GM12878 (cell line): Measurements from ENCODE around the gene SFTPB. TPM values are rescaled to one million over a fixed set of nuclear protein-coding genes. Genes with fewer than 3 reads are reported as not detected.

Source experiments
- ATAC-seq: fragments of 200-7000 bp; cut with Tn5 transposase; 3 replicates; pipeline ENCODE4 v1.9.1; 2020; ENCODE audit warnings: mild to moderate bottlenecking, moderate library complexity
- Bru-seq: library from RNA; stranded (reverse); fragments of 400-500 nt; gene quantifications from one replicate; lab custom pipeline; 2021; lab: Mats Ljungman, UMichigan
- BruChase-seq, 2 experiments: library from RNA; stranded (reverse); fragments of 400-500 nt; gene quantifications; one replicate each; lab custom pipeline; 2021; lab: Mats Ljungman, UMichigan
- BruUV-seq: library from RNA; stranded (reverse); fragments of 400-500 nt; replicated peaks from 2 replicates; lab custom pipeline; 2021; lab: Mats Ljungman, UMichigan
- CTCF ChIA-PET: fragments of 300-600 bp; sonication (Branson Sonifier 250); formaldehyde crosslinking; extraction: SDS; loops from one replicate; lab custom pipeline; 2021; ENCODE audit warnings: inconsistent platforms; lab: Yijun Ruan, JAX
- POLR2A ChIA-PET: fragments of 350-600 bp; formaldehyde crosslinking; extraction: SDS; loops from one replicate; lab custom pipeline; 2021; ENCODE audit warnings: inconsistent platforms; lab: Charles Lee
- RAD21 ChIA-PET: fragments of 300-600 bp; sonication (Branson Sonifier 250); formaldehyde crosslinking; loops from one replicate; lab custom pipeline; 2023; ENCODE audit warnings: antibody characterized with exemption; ENCODE audit not compliant: unreplicated experiment; lab: Charles Lee
- SMC1A ChIA-PET: fragments of 300-600 bp; sonication (Branson Sonifier 250); formaldehyde crosslinking; loops from one replicate; lab custom pipeline; 2023; ENCODE audit not compliant: unreplicated experiment, uncharacterized antibody; lab: Charles Lee
- DNase-seq: peaks from one replicate; pipeline ENCODE4 v3.0.0-alpha.2; 2011; ENCODE audit warnings: low read depth, low spot score
- FAIRE-seq: peaks from 3 replicates; lab custom pipeline; 2011; peaks lifted over from hg19 to GRCh38; lab: Jason Lieb, UNC
- H2AFZ ChIP-seq: 2 replicates; pipeline ENCODE4 v1.6.0; 2011; ENCODE audit warnings: low read depth, low read length, control low read depth; ENCODE audit not compliant: control insufficient read depth
- H3K27ac ChIP-seq: 2 replicates; pipeline ENCODE4 v1.5.1; 2011; ENCODE audit warnings: control low read depth; ENCODE audit not compliant: control insufficient read depth, insufficient read depth
- H3K27me3 ChIP-seq, 2 experiments: replicated peaks in 1 of 2; 2 replicates each; pipeline versions ENCODE4 v1.6.0 to v1.6.1; 2011; ENCODE audit warnings: low read length in 1 of 2; ENCODE audit not compliant: control insufficient read depth in 2 of 2, insufficient read depth in 2 of 2
- H3K36me3 ChIP-seq, 2 experiments: 2 replicates each; pipeline ENCODE4 v1.5.1; 2011; ENCODE audit warnings: low read length in 1 of 2; ENCODE audit not compliant: control insufficient read depth in 2 of 2, insufficient read depth in 2 of 2
- H3K4me1 ChIP-seq: 2 replicates; pipeline ENCODE4 v1.6.1; 2011; ENCODE audit warnings: mild to moderate bottlenecking, low read length, moderate library complexity, mixed read lengths; ENCODE audit not compliant: control insufficient read depth, insufficient read depth
- H3K4me2 ChIP-seq: 2 replicates; pipeline ENCODE4 v1.6.0; 2011; ENCODE audit warnings: control low read depth; ENCODE audit not compliant: control insufficient read depth, insufficient read depth
- H3K4me3 ChIP-seq: fragments of 200-600 bp; sonication (generic); 2 replicates; pipeline ENCODE4 v1.5.1; 2016
- H3K79me2 ChIP-seq: 2 replicates; pipeline ENCODE4 v1.6.0; 2011; ENCODE audit warnings: low read length; ENCODE audit not compliant: control insufficient read depth, insufficient read depth
- H3K9ac ChIP-seq: 2 replicates; pipeline ENCODE4 v1.8.0; 2011; ENCODE audit warnings: low read length, control low read depth, mixed read lengths; ENCODE audit not compliant: control insufficient read depth, insufficient read depth
- H3K9me3 ChIP-seq: replicated peaks from 3 replicates; pipeline ENCODE4 v1.5.1; 2011; ENCODE audit warnings: mild to moderate bottlenecking, low read length; ENCODE audit not compliant: control insufficient read depth, insufficient read depth
- H4K20me1 ChIP-seq: 2 replicates; pipeline ENCODE4 v1.6.0; 2011; ENCODE audit not compliant: control insufficient read depth, insufficient read depth
- MTA3 ChIP-seq: IDR thresholded peaks from 2 replicates; pipeline ENCODE4 v1.6.1; 2012; ENCODE audit warnings: low read length, inconsistent platforms, borderline replicate concordance
- RELB ChIP-seq: fragments of 450-650 bp; IDR thresholded peaks from 2 replicates; pipeline ENCODE4 v1.6.1; 2017; ENCODE audit warnings: low read depth, mild to moderate bottlenecking, moderate library complexity
- SMC3 ChIP-seq: IDR thresholded peaks from 2 replicates; pipeline ENCODE4 v1.6.1; 2011; ENCODE audit warnings: low read length, improper control_type of control experiment, borderline replicate concordance
- STAT3 ChIP-seq: IDR thresholded peaks from 2 replicates; pipeline ENCODE4 v1.6.1; 2011; ENCODE audit warnings: low read depth, low read length, improper control_type of control experiment
- WGBS: methylation state at CpG from one replicate; pipeline ENCODE4 v1.1.6; 2016; ENCODE audit warnings: low lambda C conversion rate; ENCODE audit not compliant: insufficient replicate concordance, insufficient coverage; ENCODE audit errors: missing lambda C conversion rate; 5-methylcytosine and 5-hydroxymethylcytosine counted together
- in situ Hi-C: fragments of 300-500 bp; cut with MboI; formaldehyde crosslinking; loops from 9 replicates; pipeline ENCODE4 v1.14.3; 2018; ENCODE audit warnings: mixed read lengths
- intact Hi-C: fragments of 100-400 bp; cut with micrococcal nuclease; formaldehyde crosslinking; loops from one replicate; pipeline ENCODE4 v1.14.2; 2022; ENCODE audit not compliant: unreplicated experiment
- long read RNA-seq, 2 experiments: library from polyadenylated mRNA; unstranded; transcript quantifications; one replicate each; pipeline ENCODE4 v2.0.0, GENCODE V29; 2019 to 2020
- polyA minus RNA-seq, 3 experiments: library from RNA; depleted of rRNA, polyadenylated mRNA; stranded (reverse); fragments of >200 nt; gene quantifications; 2 replicates each; pipeline ENCODE4 v1.2.3, GENCODE V29; 2011
- polyA plus RNA-seq, 11 experiments: library from polyadenylated mRNA; depleted of rRNA in 4 of 11; unstranded in 6 of 11; stranded (reverse) in 5 of 11; fragments of >200 nt; fragmentation: Nextera tagmentation in 4 of 11; fragmentation: Illumina TruSeq in 1 of 11; extraction: Ambion mirVana in 4 of 11; extraction: Trizol in 1 of 11; gene quantifications; 1 replicate in 1 of 11; 2 replicates in 10 of 11; pipeline versions ENCODE4 v1.2.1 to v1.2.3, GENCODE V29; 2011 to 2016; ENCODE audit warnings: inconsistent platforms in 2 of 11, missing spikeins in 2 of 11, low read depth in 1 of 11
- total RNA-seq, 4 experiments: library from RNA; depleted of rRNA in 3 of 4; stranded (reverse); fragments of >200 nt in 3 of 4; fragmentation: Illumina TruSeq in 1 of 4; extraction: Trizol in 1 of 4; gene quantifications; 2 replicates each; pipeline versions ENCODE4 v1.2.1 to v1.2.3, GENCODE V29; 2013 to 2021

Gene SFTPB
- not detected in 2 replicates for total RNA-seq (2013; cell fraction: nucleolus; rRNA removed)
- total RNA-seq (2014; rRNA removed) (not detected in 2 replicates), total RNA-seq (2014; rRNA removed; fragmentation: Illumina TruSeq; extraction: Trizol) (not detected in 2 replicates), total RNA-seq (2021) (4.9 and 5.3 TPM in 2 replicates), polyA plus RNA-seq (2011; rRNA removed) (not detected in 2 replicates), polyA plus RNA-seq (2014; fragmentation: Illumina TruSeq; extraction: Trizol) (not detected in 2 replicates), polyA plus RNA-seq (2014; fragmentation: Nextera tagmentation; extraction: Ambion mirVana) (under 1 TPM in 1 of 2 experiments, not detected in 1; 0.02 TPM), polyA plus RNA-seq (2014; rRNA removed) (not detected in 2 replicates), polyA plus RNA-seq (2016; fragmentation: Nextera tagmentation; extraction: Ambion mirVana) (not detected), polyA minus RNA-seq (2011; rRNA and poly(A)+ RNA removed) (not detected in 2 replicates), Bru-seq, nascent RNA (percentile 7 among the genes with signal in this experiment), BruChase-seq, experiment 1, labeled RNA remaining after a 6-hour chase (percentile 8 among the genes with signal in this experiment), BruChase-seq, experiment 2, labeled RNA remaining after a 2-hour chase (not detected)
- 0.07 TPM for polyA plus RNA-seq (2011; ENCODE audit: low read depth)
- polyA plus RNA-seq (2011; cell fraction: cytosol; rRNA removed) = not detected in 2 replicates
- polyA plus RNA-seq (2011; cell fraction: nucleus; rRNA removed) = not detected in 2 replicates
- polyA plus RNA-seq (2012) = 0.18 TPM in 1 of 2 replicates, not detected in the other
- not detected in 2 replicates for polyA minus RNA-seq (2011; cell fraction: cytosol; rRNA and poly(A)+ RNA removed)
- polyA minus RNA-seq (2011; cell fraction: nucleus; rRNA and poly(A)+ RNA removed) = not detected in 2 replicates
- long read RNA-seq, experiment 1 = 0 reads
- long read RNA-seq, experiment 2 = 0 reads

- Histone ChIP-seq H2AFZ (no peak within 1 kb of the TSS), H3K79me2 (no peaks in the 10 kb centered on the region), H3K9ac (no peak within 1 kb of the TSS), H3K27me3 (no peaks in the 10 kb centered on the region), H4K20me1 (no peaks in the 10 kb centered on the region), H3K36me3 (no peaks in the 10 kb centered on the region), H3K4me2 (no peak within 1 kb of the TSS), H3K27ac (no peak within 1 kb of the TSS), H3K9me3 (no peaks in the 10 kb centered on the region), H3K4me3 (no peak within 1 kb of the TSS)
- 20% methylated on average over 5 of the region's 5 CpGs for WGBS
- no peak for DNase-seq
- ChIA-PET RAD21 (interaction anchor here (0.6 kb wide), 1 partner anchor 91 kb away, joined by 3 read pairs; the partner anchor contains the start of gene VAMP8), CTCF (interaction anchor here (1.0 to 3.6 kb wide), 3 partner anchors 11 to 38 kb away, joined by 3 to 23 read pairs (median 9); no protein-coding TSS in a partner anchor), SMC1A (interaction anchor here (1.1 to 1.7 kb wide), 2 partner anchors 31 to 36 kb away, joined by 5 to 6 read pairs; no protein-coding TSS in a partner anchor)
- intact Hi-C loops = no loop called here
- no TSS peak for BruUV-seq
- FAIRE-seq = no peak
- TF ChIP-seq SMC3 = no peak
- TF ChIP-seq STAT3 = no peak
- TF ChIP-seq MTA3 = no peak
- no peak for TF ChIP-seq RELB
- TF ChIP-seq, all 136 proteins: peak for 0
- H3K4me1 ChIP-seq = peaks cover 3% of the 10 kb centered on the region; the same call in 1 of the 2 replicates
- POLR2A ChIA-PET = interaction anchor here (1.0 kb wide), 1 partner anchor 8 kb away, joined by 8 read pairs; no protein-coding TSS in a partner anchor
- in situ Hi-C loops = no loop called here
- no peak; the same call in 1 of the 3 replicates for ATAC-seq
Measured at GRCh38 chr2:85668009-85668856, at the start of gene SFTPB. Gene SFTPB (minus strand): TSS chr2:85668199. CDS start chr2:85668183, 16 bp downstream.
